ENCODE measurements around the gene RRM1.

Gene RRM1

GRCh38 chr11:4087551-4087950 is 7.0 kb upstream of the RRM1 start:
- DNase-seq (ENCODE audit: low read depth) = no peak
- H3K4me3 ChIP-seq (ENCODE audit: low read length) = no peak overlapping the region
- TF ChIP-seq CTCF (IDR thresholded peaks at IDR 0.05; ENCODE audit: insufficient read depth, low read depth, low read length, missing control alignments) = peak; percentile 11

GRCh38 chr11:4090258-4090657 is 4.3 kb upstream of the RRM1 start:
- DNase-seq (ENCODE audit: low read depth) = no peak
- TF ChIP-seq CTCF (IDR thresholded peaks at IDR 0.05; ENCODE audit: insufficient read depth, low read depth, low read length, missing control alignments) = no peak
- no peak overlapping the region for H3K4me3 ChIP-seq (ENCODE audit: low read length)

GRCh38 chr11:4092026-4092425 is 2.6 kb upstream of the RRM1 start:
- H3K4me3 ChIP-seq (ENCODE audit: low read length) = no peak overlapping the region
- no peak for DNase-seq (ENCODE audit: low read depth)

GRCh38 chr11:4093519-4094347 is 866 bp upstream of the RRM1 start:
- no peak for TF ChIP-seq CTCF (IDR thresholded peaks at IDR 0.05; ENCODE audit: insufficient read depth, low read depth, low read length, missing control alignments)
- DNase-seq (ENCODE audit: low read depth) = no peak
- H3K4me3 ChIP-seq (ENCODE audit: low read length) = peak overlapping the region; percentile 95

More at GRCh38 chr11:4092026-4092425, 2.6 kb upstream of the RRM1 start:
- no peak for TF ChIP-seq CTCF (IDR thresholded peaks at IDR 0.05; ENCODE audit: insufficient read depth, low read depth, low read length, missing control alignments)

- no peak for TF ChIP-seq CTCF (IDR thresholded peaks at IDR 0.05; ENCODE audit: insufficient read depth, low read depth, low read length, missing control alignments)
- peak overlapping the region; percentile 95 for H3K4me3 ChIP-seq (ENCODE audit: low read length)
- peak; percentile 87 for DNase-seq (ENCODE audit: low read depth)
Observed at GRCh38 chr11:4095509-4096230, 1.1 kb downstream of the RRM1 start.

- H3K4me3 ChIP-seq (ENCODE audit: low read length) = no peak overlapping the region
- DNase-seq (ENCODE audit: low read depth) = no peak
- no peak for TF ChIP-seq CTCF (IDR thresholded peaks at IDR 0.05; ENCODE audit: insufficient read depth, low read depth, low read length, missing control alignments)
Observed at GRCh38 chr11:4098026-4098621, 3.5 kb downstream of the RRM1 start.
